Upper lobe of right lung (tissue), 1 donor: Measurements from ENCODE around the gene ALKBH4. TPM values are rescaled to one million over a fixed set of nuclear protein-coding genes. Genes with fewer than 3 reads are reported as not detected.
"Not testable (repeated sequence)": the region's sequence is repeated elsewhere in the genome, so short reads cannot be mapped to it uniquely, and the experiment has no call there.

ENCODE experiments used
- ATAC-seq: fragments of 200-7000 bp; cut with Tn5 transposase; one replicate; pipeline ENCODE4 v1.9.1; 2020; ENCODE audit warnings: mild to moderate bottlenecking, moderate library complexity
- DNase-seq: peaks from one replicate; pipeline ENCODE4 v3.0.0-alpha.2; 2020
- H3K27ac ChIP-seq: fragments of 200-600 bp; one replicate; pipeline ENCODE4 v1.8.0; 2022
- H3K27me3 ChIP-seq: fragments of 200-600 bp; one replicate; pipeline ENCODE4 v1.8.0; 2022; ENCODE audit warnings: mild to moderate bottlenecking
- H3K36me3 ChIP-seq: fragments of 200-600 bp; one replicate; pipeline ENCODE4 v1.8.0; 2022
- H3K4me1 ChIP-seq: fragments of 200-600 bp; one replicate; pipeline ENCODE4 v1.8.0; 2022
- H3K4me3 ChIP-seq: fragments of 200-600 bp; one replicate; pipeline ENCODE4 v1.8.0; 2022; ENCODE audit warnings: mild to moderate bottlenecking
- H3K9me3 ChIP-seq: fragments of 200-600 bp; one replicate; pipeline ENCODE4 v1.8.0; 2022
- intact Hi-C: fragments of 100-400 bp; cut with DNase I; formaldehyde crosslinking; loops from one replicate; pipeline ENCODE4 v1.11.0; 2022
- microRNA-seq: library from miRNA; unstranded; fragments of <30 nt; microRNA quantifications from one replicate; pipeline ENCODE4 v1.2.0, GENCODE V29; 2020; ENCODE audit warnings: borderline microRNAs expressed
- total RNA-seq: library from RNA; stranded (reverse); fragmentation: NEBNext Ultra II Directional; extraction: Animal tissue kit (Norgen Biotek cat#: 25700); gene quantifications from one replicate; pipeline ENCODE4 v1.2.1, GENCODE V29; 2021
- TF ChIP-seq, protein P1 (sequence below): fragments of 200-600 bp; IDR thresholded peaks from one replicate; pipeline ENCODE4 v1.8.0; 2022; ENCODE audit warnings: antibody characterized with exemption
- donor health status: DM: no; HTN: yes; CAD: no; lungs with severe emphysema.

ALKBH4 gene
- total RNA-seq, 1 donor from 2014 or later: 7.4 TPM

DNA sequence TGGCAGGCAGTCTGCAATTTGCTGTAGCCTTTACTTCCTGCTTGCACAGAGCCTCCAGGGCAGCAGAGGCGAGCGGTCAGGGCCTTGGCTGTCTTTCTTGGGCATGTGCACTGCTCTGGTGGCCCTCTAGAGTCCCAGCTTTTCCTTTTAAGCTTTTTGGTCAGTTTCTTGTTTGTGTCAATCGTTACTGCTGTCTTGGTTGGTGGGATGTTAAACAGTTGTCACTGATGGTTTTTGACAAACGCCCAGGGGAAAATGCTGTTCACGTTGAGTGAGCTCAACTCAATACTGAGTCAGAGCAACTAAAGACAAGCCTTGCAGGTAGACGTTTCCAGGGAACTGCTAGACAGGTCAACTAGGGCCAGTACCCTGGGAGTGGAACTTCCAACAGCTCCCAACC lies 54.5 kb downstream of the ALKBH4 start:
- H3K4me1 ChIP-seq: no peaks in the 10 kb centered on the region
- TF ChIP-seq, protein P1, sequence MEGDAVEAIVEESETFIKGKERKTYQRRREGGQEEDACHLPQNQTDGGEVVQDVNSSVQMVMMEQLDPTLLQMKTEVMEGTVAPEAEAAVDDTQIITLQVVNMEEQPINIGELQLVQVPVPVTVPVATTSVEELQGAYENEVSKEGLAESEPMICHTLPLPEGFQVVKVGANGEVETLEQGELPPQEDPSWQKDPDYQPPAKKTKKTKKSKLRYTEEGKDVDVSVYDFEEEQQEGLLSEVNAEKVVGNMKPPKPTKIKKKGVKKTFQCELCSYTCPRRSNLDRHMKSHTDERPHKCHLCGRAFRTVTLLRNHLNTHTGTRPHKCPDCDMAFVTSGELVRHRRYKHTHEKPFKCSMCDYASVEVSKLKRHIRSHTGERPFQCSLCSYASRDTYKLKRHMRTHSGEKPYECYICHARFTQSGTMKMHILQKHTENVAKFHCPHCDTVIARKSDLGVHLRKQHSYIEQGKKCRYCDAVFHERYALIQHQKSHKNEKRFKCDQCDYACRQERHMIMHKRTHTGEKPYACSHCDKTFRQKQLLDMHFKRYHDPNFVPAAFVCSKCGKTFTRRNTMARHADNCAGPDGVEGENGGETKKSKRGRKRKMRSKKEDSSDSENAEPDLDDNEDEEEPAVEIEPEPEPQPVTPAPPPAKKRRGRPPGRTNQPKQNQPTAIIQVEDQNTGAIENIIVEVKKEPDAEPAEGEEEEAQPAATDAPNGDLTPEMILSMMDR: no peak
- no peak for ATAC-seq
- no peaks in the 10 kb centered on the region for H3K27me3 ChIP-seq
- no peak overlapping the region for H3K4me3 ChIP-seq
- no peak overlapping the region for H3K27ac ChIP-seq
- H3K36me3 ChIP-seq: peaks cover 94% of the 10 kb centered on the region
- DNase-seq: no peak
- no peaks in the 10 kb centered on the region for H3K9me3 ChIP-seq
- intact Hi-C loops: loop anchor here (10.0 kb wide), 1 partner anchor 55 kb away; the partner anchor contains the start of genes ALKBH4 and LRWD1

DNA sequence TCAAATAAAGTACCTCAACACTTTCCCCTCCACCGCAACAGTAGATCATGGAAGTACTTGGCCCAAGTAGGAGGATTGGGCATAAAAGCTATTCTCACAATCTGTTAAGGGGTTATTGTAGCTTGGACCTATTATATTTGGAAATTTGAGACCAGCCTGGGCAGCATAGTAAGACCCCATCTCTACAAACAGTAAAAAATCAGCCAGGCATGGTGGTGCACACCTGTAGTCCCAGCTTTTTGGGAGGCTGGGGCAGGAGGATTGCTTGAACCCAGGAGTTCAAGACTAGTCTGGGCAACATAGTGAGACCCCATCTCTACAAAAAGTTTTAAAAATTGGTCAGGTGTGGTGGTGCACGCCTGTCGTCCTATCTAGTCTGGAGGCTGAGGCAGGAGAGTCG lies 55.3 kb downstream of the ALKBH4 start:
- H3K9me3 ChIP-seq: no peaks in the 10 kb centered on the region
- H3K27ac ChIP-seq: no peak overlapping the region
- H3K36me3 ChIP-seq: peaks cover 92% of the 10 kb centered on the region
- no peak overlapping the region for H3K4me3 ChIP-seq
- no peak for ATAC-seq
- no peaks in the 10 kb centered on the region for H3K27me3 ChIP-seq
- intact Hi-C loops: no loop called here
- DNase-seq: no peak
- no peaks in the 10 kb centered on the region for H3K4me1 ChIP-seq
- TF ChIP-seq, protein P1: no peak

DNA sequence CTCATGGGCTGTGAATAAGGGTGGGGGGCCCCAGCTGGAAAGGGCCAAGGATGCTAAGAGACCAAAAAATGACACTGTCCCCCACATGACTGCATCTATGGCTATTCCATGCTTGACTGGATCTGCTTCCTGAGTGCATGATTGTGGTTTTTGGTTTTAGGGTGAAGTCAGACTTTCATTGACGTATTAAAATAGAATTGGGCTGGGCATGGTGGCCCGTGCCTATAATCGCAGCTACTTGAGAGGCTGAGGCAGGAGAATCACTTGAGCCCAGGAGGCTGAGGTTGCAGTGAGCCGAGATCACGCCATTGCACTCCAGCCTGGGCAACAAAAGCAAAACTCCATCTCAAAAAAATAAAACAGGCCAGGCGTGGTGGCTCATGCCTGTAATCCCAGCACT lies 56.1 kb downstream of the ALKBH4 start:
- H3K4me1 ChIP-seq, DNase-seq, H3K4me3 ChIP-seq, ATAC-seq, intact Hi-C loops, H3K27ac ChIP-seq, H3K27me3 ChIP-seq, H3K9me3 ChIP-seq: not testable (repeated sequence)
- H3K36me3 ChIP-seq: peaks cover 84% of the 10 kb centered on the region

DNA sequence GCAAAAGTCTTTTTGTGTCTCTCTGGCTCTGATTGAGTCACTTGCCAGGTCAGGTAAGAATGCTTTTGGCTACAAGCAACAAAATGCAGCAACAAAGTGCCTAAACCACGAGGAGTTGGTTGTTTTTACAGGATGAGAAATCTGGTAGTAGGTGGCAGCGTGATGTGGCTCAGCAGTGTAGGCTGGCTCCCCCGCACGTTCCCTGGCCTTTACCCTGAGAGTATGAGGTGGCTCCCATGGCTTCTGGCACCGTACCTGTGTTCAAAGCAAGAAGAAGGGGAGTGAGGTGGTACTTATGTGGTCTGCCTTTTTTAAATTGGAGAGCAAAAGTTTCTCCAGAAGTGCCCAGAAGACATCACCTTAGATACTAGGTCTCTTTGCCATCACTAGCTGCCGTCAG lies 56.8 kb downstream of the ALKBH4 start:
- no peak for ATAC-seq
- H3K27me3 ChIP-seq: no peaks in the 10 kb centered on the region
- H3K9me3 ChIP-seq: no peaks in the 10 kb centered on the region
- intact Hi-C loops: no loop called here
- no peak overlapping the region for H3K4me3 ChIP-seq
- H3K27ac ChIP-seq: no peak overlapping the region
- TF ChIP-seq, protein P1: no peak
- no peak for DNase-seq
- no peaks in the 10 kb centered on the region for H3K4me1 ChIP-seq
- peaks cover 78% of the 10 kb centered on the region for H3K36me3 ChIP-seq

Small RNA genes lying within 50 kb of the gene (microRNA-seq; reads per million reads assigned to microRNA genes)
- gene MIR4467 (not detected), gene MIR5090 (0.66 reads per million)

Other genes starting within 250 kb of the ALKBH4 start
- gene SH2B2, start 178.0 kb downstream of the ALKBH4 start, total RNA-seq: 13.2 TPM
- not detected for gene SPDYE6, start 108.4 kb downstream of the ALKBH4 start, total RNA-seq
- gene PRKRIP1, start 68.5 kb downstream of the ALKBH4 start, total RNA-seq: 21.9 TPM
- 20.0 TPM for gene ORAI2, start 31.3 kb downstream of the ALKBH4 start, total RNA-seq
- gene LRWD1, start 121 bp upstream of the ALKBH4 start, total RNA-seq: 15.7 TPM
- 35.0 TPM for gene POLR2J, start 14.1 kb upstream of the ALKBH4 start, total RNA-seq
- 30.0 TPM for gene RASA4B, start 52.9 kb upstream of the ALKBH4 start, total RNA-seq
- gene UPK3BL2, start 78.8 kb upstream of the ALKBH4 start, total RNA-seq: 19.3 TPM
- gene SPDYE2, start 86.4 kb upstream of the ALKBH4 start, total RNA-seq: not detected
- gene POLR2J3, start 107.7 kb upstream of the ALKBH4 start, total RNA-seq: 36.7 TPM
- 78.8 TPM for gene RASA4, start 151.9 kb upstream of the ALKBH4 start, total RNA-seq
- gene UPK3BL1, start 177.9 kb upstream of the ALKBH4 start, total RNA-seq: 39.4 TPM
- not detected for gene SPDYE2B, start 185.5 kb upstream of the ALKBH4 start, total RNA-seq
- 14.1 TPM for gene POLR2J2, start 206.8 kb upstream of the ALKBH4 start, total RNA-seq